CD4-positive, alpha-beta T cell treated with Interleukin-4 for 1 hour (primary cell): ENCODE data around the gene PLIN5.
A peak's percentile ranks its signal among the peaks of the same experiment; 100 is the strongest.
"Not testable (repeated sequence)": the region's sequence is repeated elsewhere in the genome, so short reads cannot be mapped to it uniquely, and the experiment has no call there.

Experiments used
- DNase-seq, 2 donors: peaks; one replicate each; pipeline ENCODE4 v3.0.0-alpha.2; 2020 to 2022

The PLIN5 gene

DNA sequence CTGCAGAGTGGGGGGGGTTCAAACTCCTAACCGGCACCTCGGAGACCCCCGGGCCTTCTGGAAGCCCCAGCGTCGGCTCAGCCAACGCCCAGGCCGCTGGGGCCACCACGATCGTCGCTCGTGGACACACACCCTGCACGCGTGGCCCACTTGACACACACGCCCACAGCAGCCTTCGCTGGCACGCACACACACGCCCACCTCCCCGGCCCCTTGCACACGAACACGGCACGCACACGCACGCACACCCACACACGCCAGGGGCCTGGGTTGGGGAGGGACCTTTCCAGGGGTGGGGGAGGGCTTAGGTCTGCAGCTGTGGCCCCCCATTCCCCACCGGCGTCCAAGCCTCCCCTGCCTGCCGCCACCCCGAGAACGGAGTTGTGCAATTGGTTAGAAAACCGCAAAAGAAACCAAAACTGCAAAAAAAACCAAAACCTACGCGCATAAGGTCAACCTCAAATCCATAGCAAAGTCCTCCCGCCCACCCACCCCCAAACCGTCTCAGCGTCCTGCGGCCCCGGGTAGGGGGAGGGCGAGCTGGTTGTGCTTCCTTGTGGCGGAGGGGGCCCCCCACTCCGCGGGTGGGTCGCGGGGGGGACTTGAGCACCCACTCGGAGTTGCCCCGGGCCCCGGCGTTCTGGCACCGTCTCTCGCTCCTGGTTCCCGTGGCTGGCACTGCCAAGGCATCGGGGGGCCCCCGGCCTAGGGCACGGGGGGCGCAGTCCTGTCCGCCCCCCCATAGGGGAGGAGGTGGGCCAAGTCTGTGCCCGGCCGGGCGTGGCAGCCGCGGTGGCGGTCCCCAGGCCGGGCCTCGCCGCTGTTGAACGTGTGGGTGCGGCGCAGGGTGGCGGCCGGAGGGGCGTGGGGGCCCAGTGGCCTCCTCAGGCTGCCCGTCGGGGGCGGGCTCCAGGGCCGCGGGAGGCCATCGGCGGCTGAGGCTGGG, 8.1 kb upstream of the PLIN5 start:
- DNase-seq = no peak

DNA sequence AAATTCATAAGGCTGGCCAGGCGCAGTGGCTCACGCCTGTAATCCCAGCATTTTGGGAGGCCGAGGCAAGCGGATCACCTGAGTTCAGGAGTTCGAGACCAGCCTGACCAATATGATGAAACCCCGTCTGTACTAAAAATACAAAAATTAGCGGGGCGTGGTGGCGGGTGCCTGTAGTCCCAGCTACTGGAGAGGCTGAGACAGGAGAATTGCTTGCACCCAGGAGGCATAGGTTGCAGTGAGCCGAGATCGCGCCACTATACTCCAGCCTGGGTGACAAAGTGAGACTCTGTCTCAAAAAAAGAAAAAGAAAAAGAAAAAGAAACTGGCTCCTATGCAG, 6.8 kb upstream of the PLIN5 start:
- DNase-seq = not testable (repeated sequence)

DNA sequence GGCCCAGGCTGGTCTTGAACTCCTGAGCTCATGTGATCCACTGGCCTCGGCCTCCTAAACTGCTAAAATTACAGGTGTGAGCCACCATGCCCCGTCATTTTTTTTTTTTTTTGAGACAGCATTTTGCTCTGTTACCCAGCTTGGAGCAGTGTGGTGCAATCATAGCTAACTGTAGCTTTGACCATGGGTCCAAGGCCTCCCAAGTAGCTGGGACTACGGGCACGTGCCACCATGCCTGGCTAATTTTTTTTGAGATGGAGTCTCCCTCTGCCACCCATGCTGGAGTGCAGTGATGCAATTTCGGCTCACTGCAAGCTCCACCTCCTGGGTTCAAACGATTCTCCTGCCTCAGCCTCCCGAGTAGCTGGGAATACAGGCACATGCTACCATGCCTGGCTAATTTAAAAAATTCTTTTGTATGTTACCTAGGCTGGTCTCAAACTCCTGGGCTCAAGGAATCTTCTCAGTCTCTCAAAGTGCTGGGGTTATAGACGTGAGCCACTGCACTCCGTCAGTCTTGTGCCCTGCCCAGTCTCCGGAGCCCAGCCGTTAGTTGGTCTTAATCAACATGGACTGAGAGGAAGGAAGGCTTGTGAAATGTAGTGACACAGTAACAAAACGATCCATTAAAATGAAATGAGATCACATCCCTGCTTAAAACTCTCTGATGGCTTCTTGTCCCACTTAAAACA, 6.2 kb upstream of the PLIN5 start:
- peak in 1 of 2 donors; percentile 40 for DNase-seq

DNA sequence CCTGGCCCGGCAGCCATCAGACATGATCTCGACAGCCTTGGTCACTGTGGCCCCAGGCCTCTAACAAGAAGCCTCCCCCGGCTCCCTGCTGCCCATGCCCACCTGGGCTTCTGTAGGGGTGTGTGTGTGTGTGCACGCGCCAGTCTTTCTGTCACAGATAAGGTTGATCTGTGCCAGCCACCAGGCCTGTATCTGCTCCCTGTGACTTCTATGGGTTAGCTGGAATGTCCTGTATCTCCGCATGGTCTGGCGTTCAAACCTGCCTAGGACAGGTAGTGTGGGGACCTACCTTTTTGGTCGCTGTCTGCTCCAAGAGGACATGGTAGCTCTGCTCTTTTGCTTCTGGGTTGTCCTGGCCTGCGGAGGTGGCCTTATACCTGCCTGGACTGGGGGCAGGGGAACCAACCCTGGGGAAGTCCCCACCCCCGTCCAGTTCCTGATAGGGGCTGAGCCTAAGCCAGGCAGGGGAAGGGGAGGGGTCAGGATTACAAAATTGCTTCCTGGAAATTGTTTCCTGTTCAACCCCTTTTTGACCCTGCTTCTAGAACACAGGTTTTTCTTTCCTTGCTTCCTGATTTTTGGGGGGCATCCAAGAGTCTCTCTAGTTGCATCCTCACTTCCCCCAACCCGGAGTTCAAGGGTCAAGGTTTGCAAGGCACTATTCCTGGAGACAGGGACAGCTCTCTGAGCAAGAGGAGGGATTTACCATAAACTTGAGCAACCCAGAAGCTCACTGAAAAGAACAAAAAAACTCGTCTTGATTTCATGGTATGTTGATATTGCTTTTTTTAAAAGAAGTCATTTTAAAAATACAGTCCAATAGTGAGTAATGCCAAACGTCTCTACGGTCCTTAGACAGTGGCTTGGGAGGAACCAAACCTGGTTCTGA, 4.9 kb upstream of the PLIN5 start, which contains the start of gene LRG1:
Gene LRG1, minus strand, starts transcription at position 344 of the 889 bp plus-strand sequence. Its CDS starts 23 bp downstream, at position 321.
- DNase-seq = peak; percentile 17 to 62

DNA sequence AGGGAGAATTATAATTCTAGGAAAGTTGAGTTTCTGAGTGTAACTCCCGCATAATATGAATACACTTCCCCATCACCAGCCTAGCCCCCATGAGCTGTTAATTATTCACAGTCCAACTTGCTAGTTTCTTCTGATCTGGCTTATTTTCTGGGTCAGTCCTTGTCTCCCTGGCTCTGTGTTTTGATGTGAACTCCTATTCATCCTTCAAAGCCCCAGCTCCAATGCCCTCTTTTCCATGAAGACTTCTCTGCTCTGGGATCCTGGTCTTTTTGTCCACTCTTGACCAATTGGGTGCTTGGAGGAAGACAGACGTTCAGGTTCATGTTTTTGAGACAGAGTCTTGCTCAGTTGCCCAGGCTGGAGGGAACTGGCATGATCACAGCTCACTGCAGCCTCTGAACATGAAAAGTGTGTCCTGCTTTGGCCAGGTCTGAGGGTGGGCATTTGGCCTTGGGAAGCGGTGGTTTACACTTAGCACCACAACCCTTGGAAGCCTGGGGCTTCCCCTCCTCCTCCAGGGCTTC, 4.2 kb upstream of the PLIN5 start:
- DNase-seq = no peak

DNA sequence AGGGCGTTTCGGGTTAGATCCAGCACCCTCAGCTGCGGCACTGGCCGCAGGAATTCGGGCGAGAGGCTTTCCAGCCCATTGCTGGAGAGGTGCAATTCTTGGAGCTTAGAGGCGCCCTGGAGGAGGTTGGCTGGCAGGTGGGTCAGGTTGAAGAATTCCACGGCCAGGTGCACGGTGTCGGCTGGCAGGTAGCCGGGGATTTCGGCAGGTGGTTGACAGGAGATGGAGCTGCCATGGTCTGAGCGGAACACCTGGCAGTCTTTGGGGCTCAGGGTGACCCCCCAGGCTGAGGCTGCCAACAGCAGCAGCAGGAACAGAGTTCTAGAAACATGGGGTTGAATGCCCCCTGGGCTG, 3.6 kb upstream of the PLIN5 start:
- no peak for DNase-seq

DNA sequence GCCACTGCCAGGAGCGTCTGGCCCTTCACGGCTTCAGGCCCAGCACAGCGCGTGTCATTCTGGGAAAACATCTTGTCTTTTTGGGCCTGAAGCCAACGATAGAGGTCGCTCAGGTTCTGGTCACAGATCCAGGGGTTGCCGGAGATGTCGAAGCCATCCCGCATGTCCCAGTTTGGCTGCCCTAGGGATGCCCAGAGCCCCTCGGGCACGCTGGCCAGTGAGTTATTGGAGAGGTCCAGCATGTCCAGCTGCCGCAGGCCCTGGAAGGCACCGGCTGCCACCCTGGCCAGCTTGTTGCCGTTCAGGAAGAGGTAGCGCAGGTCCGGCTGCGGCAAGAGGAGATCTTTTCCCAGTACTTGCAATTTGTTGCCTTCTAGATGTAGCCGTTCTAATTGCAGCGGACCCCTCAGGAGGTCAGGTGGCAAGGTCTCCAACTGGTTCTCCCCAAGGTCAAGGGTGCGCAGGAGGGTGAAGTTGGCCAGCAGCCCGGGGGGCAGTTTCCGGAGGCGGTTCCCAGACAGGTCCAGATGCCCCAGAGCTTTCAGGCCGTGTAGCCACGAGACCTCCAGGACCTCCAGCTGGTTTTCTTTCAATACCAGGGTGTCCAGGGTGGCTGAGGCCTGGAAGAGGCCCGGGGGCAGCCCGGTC, 3.1 kb upstream of the PLIN5 start:
- DNase-seq = no peak

DNA sequence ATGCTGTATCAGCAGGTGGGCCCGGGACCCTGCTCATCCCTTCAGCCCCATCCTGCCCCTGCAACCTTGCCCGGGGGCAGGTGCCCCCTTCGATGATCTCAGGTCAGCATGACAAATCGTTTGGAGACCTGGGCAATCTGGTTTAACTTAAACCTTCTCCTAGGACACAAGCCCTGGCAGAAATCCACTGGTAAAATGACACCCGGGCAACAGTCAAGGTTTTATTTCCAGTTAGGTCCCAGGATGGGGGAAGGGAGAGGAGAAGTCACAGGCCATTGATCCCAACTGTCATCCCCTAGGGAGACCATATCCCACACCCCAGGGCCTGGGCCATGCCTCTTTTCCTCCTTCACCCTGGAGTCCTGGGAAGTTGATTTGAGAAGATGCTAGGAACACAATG, 1.8 kb upstream of the PLIN5 start:
- no peak for DNase-seq

DNA sequence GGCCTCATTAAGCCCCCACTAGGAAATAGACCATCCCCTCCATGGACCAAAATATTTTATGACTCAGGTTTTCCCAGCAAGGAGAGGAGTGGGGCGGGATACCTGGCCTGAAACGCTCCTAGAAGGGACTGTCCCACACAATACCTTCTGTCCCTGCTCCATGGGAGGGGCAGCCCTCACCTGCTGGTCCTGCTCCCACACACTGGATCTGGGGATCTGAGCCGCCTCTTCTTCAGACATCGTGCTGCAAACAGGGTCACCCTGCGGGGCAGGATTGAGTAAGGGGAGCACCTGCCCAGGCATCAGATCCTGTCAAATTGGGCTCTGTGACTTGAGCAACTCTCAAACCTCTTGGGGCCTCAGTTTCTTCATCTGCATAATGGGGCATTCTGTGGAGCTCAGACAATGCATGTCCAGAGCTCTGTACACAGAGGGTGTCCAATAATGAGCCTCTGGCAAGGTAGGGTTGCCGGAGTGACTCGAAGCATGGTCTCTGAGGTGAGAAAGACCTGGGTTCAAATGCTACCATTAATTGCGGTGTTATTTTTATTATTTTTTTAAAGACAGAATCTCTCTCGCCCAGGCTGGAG, 1.1 kb downstream of the PLIN5 start:
- no peak for DNase-seq

DNA sequence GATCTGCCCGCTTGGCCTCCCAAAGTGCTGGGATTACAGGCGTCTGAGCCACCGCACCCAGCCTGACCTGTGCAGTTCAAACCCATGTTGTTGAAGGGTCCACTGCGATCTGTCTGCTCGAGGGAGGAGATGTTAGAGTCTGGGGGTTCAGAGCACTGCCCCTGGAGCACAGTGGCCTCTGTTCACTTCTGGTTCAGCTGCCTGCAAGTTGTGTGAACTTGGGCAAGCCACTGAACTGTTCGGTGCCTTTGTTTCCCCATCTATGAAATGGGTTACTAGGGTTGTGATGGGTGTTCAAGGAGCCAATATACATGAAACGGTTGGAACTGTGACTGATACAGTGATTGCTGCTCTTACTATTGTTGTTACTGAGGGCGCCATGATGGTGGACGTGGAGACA, 1.7 kb downstream of the PLIN5 start:
- DNase-seq = no peak

DNA sequence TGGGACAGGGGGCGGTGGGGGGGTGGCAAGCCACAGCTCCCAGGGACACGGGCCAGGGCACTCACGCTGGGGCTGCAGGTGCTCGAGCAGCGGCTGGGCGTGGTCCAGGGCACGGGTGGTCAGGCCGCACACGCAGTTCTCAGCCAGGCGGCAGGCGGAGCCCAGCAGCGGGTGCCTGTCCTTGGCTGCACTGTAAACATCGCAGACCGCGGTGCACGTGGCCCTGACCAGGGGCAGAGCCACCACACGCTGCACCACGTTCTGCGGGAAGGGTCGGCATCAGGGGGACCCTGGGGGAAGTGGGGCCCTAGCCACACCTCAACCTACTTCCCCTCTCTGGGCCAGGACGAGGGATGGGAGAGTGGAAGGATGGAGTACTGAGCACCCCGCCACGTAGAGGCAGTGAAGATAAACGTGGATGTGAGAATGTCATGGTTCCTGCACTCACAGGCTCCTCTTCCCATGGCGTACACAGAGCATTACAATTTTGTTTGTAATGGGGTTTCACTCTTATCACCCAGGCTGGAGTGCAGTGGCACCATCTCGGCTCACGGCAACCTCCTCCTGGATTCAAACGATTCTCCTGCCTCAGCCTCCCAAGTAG, 3.4 kb downstream of the PLIN5 start:
- DNase-seq = no peak

DNA sequence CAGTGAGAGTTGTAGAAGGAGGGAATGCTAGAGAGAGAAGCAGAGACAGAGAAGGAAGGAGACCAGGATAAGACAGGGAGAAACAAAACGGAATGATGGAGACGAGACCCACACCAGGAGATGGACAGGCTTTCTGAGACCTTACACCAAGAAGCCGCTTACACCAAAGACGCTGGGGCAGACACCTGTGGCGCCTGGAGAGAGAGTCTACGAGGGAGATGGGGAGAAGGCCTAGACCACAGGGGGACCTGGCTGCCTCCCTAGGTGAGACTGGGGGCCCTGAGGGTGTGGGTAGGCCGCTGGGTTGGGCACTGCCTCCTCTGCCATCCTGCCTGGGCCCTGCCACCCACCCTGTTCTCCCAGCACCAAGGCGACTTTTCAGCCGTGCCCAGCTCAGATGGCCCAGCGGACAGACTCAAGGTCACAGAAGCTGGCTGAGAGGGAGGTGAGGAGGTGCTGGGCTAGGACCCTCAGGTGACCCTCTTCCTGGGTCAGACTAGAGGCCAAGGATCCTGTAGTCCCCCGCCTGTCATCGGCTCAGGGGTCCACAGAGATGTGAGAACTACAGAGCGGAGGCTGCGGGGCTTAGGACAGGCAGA, 5.0 kb downstream of the PLIN5 start:
- DNase-seq = no peak

DNA sequence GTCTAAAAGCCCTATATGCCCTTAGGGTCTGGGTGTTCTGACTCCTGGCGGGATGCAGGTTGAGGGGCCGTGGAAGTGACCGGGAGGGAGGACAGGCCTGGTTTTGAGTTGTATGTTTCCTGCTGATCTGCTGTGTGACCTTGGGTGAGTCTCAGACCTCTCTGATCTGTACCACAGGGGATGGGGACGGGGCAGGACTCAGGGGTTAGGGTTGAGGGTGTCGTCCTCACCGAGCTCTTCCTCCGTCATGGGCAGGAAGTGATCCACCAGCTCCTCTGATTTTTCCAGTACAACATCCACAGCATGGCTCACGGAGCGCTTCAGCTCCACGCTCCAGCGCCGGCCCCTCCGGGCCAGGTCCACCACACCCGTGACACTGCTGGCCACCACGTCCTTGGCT, 6.2 kb downstream of the PLIN5 start:
- DNase-seq = no peak

DNA sequence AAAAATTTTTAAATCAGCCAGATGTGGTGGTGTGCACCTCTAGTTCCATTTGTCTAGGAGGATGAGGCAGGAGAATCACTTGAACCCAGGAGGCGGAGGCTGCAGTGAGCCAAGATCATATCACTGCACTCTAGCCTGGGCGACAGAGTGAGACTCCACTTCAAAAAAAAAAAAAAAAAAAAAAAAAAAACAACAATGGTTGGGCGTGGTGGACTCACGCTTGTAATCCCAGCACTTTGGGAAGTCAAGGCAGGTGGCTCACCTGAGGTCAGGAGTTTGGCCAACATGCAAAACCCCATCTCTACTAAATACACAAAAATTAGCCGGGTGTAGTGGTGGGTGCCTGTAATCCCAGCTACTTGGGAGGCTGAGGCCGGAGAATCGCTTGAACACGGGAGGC, 7.6 kb downstream of the PLIN5 start:
- not testable (repeated sequence) for DNase-seq

DNA sequence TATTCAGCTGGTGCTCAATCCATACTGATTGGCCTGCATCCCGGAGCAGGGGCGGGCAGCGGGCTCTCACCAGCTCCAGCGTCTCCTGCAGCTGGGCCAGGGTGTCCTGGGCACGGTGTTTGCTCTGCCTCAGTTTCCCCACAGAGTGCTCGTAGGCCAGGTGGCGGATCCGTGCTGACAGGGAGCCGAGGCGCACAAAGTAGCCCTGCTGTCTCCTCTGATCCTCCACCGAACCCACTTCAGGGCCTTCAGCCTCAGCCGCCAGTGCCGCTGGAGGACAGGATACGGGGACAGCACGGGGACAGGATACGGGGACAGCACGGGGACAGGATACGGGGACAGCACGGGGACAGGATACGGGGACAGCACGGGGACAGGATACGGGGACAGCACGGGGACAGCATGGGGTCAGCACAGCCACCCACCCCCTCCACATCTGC, 9.4 kb downstream of the PLIN5 start:
- no peak for DNase-seq

DNA sequence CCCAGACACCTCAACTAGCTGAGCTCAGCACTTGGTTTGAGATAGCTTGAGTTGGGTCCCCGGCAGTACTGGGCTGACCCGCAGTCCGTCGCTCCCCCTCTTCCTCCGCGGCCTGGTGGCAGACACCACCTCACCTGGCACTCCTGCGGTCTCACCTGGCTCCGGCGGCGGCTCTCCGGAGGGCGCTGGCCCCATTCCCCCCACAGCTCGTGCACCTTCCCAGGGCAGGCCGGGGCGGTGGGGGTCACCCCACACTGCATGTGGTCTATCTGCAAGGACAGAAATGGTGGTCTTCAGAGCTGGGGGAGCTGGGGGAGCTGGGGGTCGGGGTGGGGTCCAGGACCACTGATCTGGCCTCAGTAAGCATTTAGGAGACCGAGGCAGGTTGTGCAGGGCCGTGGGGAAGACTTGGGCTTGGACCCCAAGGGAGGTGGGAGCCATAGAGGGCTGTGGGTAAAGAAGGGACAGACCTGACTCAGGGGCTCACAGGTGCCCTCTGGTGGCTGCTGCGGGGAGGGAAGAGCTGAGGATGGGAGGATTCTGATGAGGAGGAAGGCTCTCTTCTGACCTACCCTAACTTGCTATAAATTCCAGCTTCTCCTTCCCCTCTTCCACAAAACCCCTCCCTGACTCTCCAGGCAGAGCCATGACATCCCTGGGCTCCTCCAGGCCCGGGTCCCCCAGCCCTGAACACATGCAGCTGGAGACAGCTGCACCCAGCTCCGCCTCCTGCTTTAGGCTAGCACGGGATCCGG, 10.0 kb downstream of the PLIN5 start:
- DNase-seq = peak; percentile 56 to 63

DNA sequence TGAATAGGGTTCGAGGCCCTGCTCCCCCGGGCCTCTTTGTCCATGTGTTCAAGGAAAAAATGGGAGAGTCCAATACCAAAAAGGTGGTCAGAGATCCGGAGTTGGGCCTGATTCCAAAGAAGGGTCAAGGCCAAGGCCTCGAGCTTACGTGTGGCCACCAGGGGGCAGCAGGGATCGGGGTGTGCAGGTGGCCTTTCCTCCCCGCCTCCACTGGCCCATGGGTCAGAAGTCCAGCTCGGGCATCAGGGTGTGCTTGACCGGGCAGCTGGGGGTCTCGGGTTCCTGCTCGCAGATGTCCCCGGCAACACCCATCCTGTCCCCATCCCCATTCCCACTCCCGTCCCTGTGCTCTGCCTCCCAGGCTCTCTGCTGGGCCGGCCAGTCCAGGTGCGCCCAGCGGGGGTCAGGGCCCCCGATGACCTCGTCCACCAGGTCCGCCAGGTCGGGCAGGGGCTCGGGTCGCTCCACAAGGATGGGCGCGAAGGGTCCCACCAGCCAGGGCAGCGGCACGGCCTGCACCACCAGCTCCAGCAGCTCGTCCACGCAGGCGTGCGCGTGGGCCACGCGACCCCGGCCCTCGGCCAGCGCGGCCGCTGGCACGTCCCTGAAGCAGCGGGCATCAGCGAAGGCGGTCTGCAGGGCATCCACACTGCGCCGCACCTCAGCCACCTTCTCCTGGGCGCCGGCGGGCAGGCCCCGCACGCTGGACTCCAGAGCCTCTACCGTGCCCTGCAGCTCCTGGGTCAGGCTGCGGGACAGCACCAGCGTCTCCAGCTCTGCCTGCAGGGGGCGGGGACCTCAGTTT, 11.5 kb downstream of the PLIN5 start:
- DNase-seq = peak; percentile 14 to 34

DNA sequence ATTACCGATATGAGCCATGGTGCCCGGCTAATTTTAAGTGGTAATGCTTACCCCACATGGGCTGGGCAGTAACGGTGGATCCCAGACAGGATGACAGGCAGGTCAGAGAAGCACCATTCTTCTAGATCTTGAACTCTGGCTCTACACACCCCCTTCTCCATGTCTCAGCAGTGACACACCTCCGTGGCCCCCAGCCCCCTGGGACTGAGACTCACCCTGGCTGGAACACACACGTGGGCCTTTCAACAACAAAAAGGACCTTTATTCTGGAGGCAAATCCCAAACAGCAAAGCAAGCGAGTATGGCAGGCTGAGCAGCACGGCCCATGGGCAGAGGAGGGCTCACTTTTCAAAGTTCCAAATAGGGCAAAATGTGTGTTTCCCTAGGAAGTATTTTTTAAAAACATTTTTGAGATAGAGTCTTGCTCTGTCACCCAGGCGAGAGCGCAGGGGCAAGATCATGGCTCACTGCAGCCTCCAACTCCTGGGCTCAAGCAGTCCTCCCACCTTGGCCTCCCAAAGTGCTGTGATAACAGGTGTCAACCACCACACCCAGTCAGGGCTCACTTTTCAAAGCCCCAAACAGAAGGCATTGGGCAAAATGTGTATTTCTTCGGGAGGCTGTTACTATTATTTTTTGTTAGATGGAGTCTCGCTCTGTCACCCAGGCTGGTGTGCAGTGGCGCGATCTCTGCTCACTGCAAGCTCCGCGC, 12.6 kb downstream of the PLIN5 start:
- no peak for DNase-seq

DNA sequence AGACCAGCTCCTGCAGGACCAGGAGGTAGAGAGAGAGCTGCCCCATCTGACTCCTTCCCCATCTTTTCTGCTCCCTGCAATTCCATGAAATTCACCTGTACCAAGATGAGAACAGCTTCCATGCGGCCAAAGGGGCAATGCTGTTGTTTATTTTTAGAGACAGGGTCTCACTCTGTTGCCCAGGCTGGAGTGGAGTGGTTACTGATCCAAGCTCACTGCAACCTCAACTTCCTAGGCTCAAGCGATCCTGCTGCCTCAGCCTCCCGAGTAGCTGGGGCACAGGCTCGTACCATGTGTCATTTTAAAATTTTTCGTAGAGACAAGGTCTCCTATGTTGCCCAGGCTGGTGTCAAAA, 13.2 kb downstream of the PLIN5 start:
- no peak for DNase-seq
